GM19455 (cell line): ENCODE measurements around the gene DZIP1L.
"Not testable (repeated sequence)": the region's sequence is repeated elsewhere in the genome, so short reads cannot be mapped to it uniquely, and the experiment has no call there.

ENCODE experiments used
- ATAC-seq: cut with Tn5 transposase; IDR thresholded peaks from one replicate; pipeline ENCODE4 v1.9.1; 2021; ENCODE audit not compliant: unreplicated experiment

Gene DZIP1L

GRCh38 chr3:138114431-138114918 lies 933 bp downstream of the DZIP1L start:
- no peak for ATAC-seq

- ATAC-seq: no peak
Measured at GRCh38 chr3:138113326-138113725, 2.1 kb downstream of the DZIP1L start.

GRCh38 chr3:138112362-138112761 lies 3.0 kb downstream of the DZIP1L start:
- ATAC-seq: no peak

- no peak for ATAC-seq
Measured at GRCh38 chr3:138105598-138105997, 9.8 kb downstream of the DZIP1L start.

GRCh38 chr3:138103466-138103865 lies 11.9 kb downstream of the DZIP1L start:
- ATAC-seq: no peak

GRCh38 chr3:138101351-138101940 lies 14.0 kb downstream of the DZIP1L start:
- ATAC-seq: not testable (repeated sequence)

- no peak for ATAC-seq
Measured at GRCh38 chr3:138099417-138099816, 16.0 kb downstream of the DZIP1L start.

GRCh38 chr3:138097192-138098172 lies 17.9 kb downstream of the DZIP1L start:
- no peak for ATAC-seq

- ATAC-seq: no peak
Measured at GRCh38 chr3:138093721-138094120, 21.7 kb downstream of the DZIP1L start.

GRCh38 chr3:138092023-138092422 lies 23.4 kb downstream of the DZIP1L start:
- ATAC-seq: no peak

- ATAC-seq: no peak
Measured at GRCh38 chr3:138089091-138089490, 26.3 kb downstream of the DZIP1L start.

- not testable (repeated sequence) for ATAC-seq
Measured at GRCh38 chr3:138085745-138086144, 29.7 kb downstream of the DZIP1L start.

GRCh38 chr3:138084196-138084595 lies 31.2 kb downstream of the DZIP1L start:
- ATAC-seq: no peak

GRCh38 chr3:138082992-138083386 lies 32.4 kb downstream of the DZIP1L start:
- ATAC-seq: no peak

GRCh38 chr3:138082085-138082991 lies 33.1 kb downstream of the DZIP1L start:
- no peak for ATAC-seq

- no peak for ATAC-seq
Measured at GRCh38 chr3:138081371-138082084, 33.9 kb downstream of the DZIP1L start.

- ATAC-seq: no peak
Measured at GRCh38 chr3:138079901-138080300, 35.5 kb downstream of the DZIP1L start.

- ATAC-seq: no peak
Measured at GRCh38 chr3:138078901-138079344, 36.5 kb downstream of the DZIP1L start.

- ATAC-seq: no peak
Measured at GRCh38 chr3:138078096-138078495, 37.3 kb downstream of the DZIP1L start.

- no peak for ATAC-seq
Measured at GRCh38 chr3:138072796-138073195, 42.6 kb downstream of the DZIP1L start.
